ENCODE data around the gene POMGNT1.

Gene POMGNT1

DNA sequence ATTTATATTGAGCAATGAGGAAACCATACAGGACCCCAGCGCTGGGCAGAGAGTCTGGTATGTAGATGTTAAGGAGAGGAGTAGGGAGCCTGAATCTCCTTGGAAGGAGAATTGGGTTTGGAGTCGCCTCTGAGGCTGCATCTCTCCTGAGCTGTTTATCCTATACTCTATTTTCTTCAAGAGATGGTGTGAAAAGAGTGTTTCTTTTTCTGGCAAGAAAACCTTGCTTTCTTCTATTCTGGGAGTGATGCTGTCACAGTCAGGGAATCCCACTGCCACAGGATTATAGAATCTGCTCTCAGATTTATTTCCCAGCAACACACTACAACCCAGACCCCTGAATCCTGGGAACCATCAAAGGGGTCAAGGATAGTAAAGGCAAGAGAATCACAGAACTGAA lies 8.2 kb upstream of the POMGNT1 start:
- no peak for DNase-seq

- no peak for DNase-seq
Measured at GRCh38 chr1:46205791-46206190, 7.6 kb upstream of the POMGNT1 start.

DNA sequence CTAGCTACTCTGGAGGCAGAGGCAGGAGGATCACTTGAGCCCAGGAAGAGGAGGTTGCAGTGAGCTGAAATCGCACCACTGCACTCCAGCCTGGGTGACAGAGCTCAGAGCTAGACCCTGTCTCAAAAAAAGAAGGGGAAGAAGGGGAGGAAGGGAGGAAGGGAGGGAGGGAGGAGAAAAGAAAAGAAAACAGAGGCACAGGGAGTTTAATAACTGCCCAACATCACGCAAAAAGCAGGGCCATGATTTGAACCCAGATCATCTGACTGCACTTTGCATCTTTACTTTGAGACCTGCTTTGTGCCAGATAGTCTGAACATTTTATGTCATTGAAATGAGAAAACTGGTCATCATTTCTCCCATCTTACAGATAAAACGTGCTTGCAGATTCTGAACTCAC lies 6.9 kb upstream of the POMGNT1 start:
- no peak for DNase-seq

DNA sequence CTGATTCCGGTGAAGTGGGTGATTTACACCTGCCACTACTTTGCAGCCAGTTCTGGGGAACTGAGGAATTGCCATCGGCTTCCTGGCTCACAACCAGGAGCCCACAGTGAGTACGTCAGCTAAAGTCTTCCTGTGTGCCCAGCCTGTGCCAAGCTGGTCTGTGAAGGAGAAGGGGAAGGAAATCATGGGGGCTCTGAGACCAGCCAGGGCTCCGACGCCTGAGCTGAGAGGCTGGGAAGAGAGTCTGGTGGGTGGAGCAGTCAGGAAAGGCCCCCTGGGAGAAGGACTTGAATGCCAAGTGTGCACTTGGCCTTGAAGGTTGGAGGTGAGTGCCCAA lies 6.1 kb upstream of the POMGNT1 start:
- no peak for DNase-seq

GRCh38 chr1:46203738-46204405 lies 5.6 kb upstream of the POMGNT1 start:
- DNase-seq = no peak

- no peak for DNase-seq
Measured at GRCh38 chr1:46199233-46199749, 1.1 kb upstream of the POMGNT1 start.

DNA sequence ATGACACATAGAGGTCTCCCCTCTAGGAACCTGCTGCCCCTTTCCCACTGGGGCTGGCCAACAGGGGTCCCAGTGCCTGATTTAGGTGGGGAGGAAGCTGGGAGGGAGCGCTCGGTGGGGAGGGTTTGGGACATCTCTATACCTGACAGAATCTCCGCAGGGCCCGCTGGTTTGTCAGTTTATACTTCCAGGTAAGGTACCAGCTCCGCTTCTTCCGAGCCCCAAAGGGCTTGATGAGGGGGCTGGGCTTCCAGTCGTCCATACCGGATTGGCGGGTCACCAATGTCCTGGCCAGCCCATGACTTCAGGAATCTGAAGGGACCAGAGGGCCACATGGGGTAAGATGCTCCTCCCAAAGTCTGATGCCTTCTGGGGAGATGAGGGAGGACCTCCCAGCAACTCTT lies 672 bp downstream of the POMGNT1 start:
- DNase-seq = no peak

- DNase-seq = no peak
Measured at GRCh38 chr1:46196609-46197008, 1.6 kb downstream of the POMGNT1 start.

GRCh38 chr1:46194641-46195193 lies 3.5 kb downstream of the POMGNT1 start:
- no peak for DNase-seq

DNA sequence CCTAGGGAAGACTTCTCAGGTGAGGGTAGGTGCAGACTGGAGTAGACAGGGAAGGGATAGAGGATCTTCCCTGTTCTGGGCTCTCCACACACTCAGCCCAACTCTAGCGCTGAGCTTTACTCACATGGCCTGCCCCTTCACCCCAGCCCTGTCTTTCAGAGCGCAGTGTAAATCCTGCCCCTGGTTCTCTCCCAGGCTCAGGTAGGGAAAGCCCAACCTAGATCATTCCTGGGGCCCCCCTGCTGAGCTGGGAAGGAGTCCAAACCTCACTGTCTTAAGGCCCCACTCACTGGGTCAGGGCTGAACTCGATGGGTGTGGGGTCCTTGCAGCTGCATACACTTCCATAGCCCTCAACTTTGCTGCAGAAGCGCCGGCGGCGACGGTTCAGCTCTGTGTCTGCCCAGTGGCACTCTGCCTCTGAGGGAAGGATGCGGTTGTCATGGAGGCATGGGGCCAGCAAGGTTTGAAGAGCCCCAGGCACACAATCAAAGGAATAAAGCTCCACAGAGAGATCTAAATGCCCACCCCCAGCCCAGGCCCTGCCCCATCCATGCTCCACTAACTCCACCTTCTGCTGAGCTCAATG lies 4.2 kb downstream of the POMGNT1 start:
- no peak for DNase-seq

- DNase-seq = no peak
Measured at GRCh38 chr1:46193285-46193684, 4.9 kb downstream of the POMGNT1 start.

GRCh38 chr1:46192171-46192570 lies 6.1 kb downstream of the POMGNT1 start:
- no peak for DNase-seq

DNA sequence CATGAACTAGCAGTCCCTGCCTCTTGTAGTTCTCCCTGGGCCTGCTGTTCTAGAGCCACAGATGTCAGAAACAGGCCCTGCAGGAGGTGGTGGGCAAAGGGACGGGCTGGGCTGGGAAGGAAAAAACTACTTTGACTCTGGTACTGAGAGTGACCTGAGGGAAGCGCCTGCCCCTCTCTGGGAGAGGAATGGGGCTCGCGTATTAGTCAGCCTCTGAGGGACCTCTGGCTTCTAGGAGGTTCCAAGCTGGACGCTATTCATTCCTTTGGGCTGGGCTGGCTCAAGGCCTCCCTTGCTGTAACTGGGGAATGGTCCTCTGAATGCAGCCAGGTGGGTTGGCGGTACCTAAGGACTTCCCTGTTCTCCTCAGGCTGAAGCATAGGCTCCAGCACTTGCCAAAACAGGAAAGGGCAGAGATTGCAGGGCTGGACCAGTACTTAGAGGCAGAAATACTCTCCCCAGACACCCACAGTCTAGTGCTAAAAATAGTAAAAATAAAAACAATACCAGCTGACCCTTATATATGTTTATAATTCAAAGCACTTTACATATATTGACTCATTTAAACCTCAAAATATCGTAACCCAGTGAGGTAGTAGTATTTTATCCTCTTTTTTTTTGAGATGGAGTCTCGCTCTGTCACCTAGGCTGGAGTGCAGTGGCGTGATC lies 7.1 kb downstream of the POMGNT1 start:
- DNase-seq = no peak

- DNase-seq = no peak
Measured at GRCh38 chr1:46190539-46190938, 7.7 kb downstream of the POMGNT1 start.

GRCh38 chr1:46188295-46189030 lies 9.8 kb downstream of the POMGNT1 start:
- DNase-seq = no peak

GRCh38 chr1:46187106-46187869 lies 10.9 kb downstream of the POMGNT1 start:
- DNase-seq = no peak

- DNase-seq = no peak
Measured at GRCh38 chr1:46186076-46186475, 12.2 kb downstream of the POMGNT1 start.

- DNase-seq = no peak
Measured at GRCh38 chr1:46184920-46185658, 13.1 kb downstream of the POMGNT1 start.

DNA sequence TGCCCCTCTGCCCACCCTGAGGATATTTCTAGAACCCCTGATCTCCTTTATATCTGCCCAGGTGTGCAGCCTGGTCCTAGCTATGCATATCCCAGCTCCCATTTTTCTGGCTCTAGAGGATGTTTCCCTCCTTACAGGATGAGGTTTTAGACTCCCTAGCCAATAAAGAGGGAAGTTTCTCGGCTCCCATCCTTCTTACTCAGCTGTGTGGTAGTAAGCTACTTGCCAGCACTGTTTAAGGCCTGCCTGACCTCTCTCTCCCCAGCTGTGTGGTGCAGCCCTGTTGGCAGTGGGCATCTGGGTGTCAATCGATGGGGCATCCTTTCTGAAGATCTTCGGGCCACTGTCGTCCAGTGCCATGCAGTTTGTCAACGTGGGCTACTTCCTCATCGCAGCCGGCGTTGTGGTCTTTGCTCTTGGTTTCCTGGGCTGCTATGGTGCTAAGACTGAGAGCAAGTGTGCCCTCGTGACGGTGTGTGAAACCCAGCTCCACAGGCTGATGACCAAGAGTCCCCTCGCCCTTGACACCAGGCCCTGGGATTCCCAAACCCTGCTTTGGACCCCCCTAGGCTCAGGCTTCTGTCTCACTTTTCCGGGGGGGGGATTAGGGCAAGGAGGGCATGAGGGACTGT lies 14.2 kb downstream of the POMGNT1 start:
- no peak for DNase-seq

GRCh38 chr1:46183079-46183847 lies 15.0 kb downstream of the POMGNT1 start:
- no peak for DNase-seq

Data from activated CD4-positive, alpha-beta T cell treated with anti-CD3 and anti-CD28 coated beads, Interleukin-2, amount 50 U/mL, for 1 hour (primary cell).